Lower leg skin (tissue), 3 donors: ENCODE measurements around the gene DNER.

Source experiments
- CTCF ChIP-seq, 3 donors: fragments of 450-650 bp; IDR thresholded peaks; one replicate each; pipeline ENCODE4 v1.5.1; 2016; ENCODE audit warnings: antibody characterized with exemption in 3 of 3, mild to moderate bottlenecking in 3 of 3, moderate library complexity in 2 of 3
- POLR2A ChIP-seq, 2 donors: fragments of 450-650 bp; IDR thresholded peaks; one replicate each; pipeline ENCODE4 v1.6.1; 2016 to 2017; ENCODE audit warnings: antibody characterized with exemption in 2 of 2, mild to moderate bottlenecking in 1 of 2, moderate library complexity in 1 of 2

- TF ChIP-seq CTCF (IDR thresholded peaks at IDR 0.05), result no peak
- no peak for TF ChIP-seq POLR2A (IDR thresholded peaks at IDR 0.05)
Observed at GRCh38 chr2:229414631-229415030, 299.7 kb downstream of the DNER start.
